Measurements from ENCODE around the gene EPN1. TPM values are rescaled to one million over a fixed set of nuclear protein-coding genes. Genes with fewer than 3 reads are reported as not detected.
A peak's percentile ranks its signal among the peaks of the same experiment; 100 is the strongest.

EPN1 gene
- total and polyA plus RNA-seq, 4 donors, result 18.6 to 117 (median 77.8) TPM

DNA sequence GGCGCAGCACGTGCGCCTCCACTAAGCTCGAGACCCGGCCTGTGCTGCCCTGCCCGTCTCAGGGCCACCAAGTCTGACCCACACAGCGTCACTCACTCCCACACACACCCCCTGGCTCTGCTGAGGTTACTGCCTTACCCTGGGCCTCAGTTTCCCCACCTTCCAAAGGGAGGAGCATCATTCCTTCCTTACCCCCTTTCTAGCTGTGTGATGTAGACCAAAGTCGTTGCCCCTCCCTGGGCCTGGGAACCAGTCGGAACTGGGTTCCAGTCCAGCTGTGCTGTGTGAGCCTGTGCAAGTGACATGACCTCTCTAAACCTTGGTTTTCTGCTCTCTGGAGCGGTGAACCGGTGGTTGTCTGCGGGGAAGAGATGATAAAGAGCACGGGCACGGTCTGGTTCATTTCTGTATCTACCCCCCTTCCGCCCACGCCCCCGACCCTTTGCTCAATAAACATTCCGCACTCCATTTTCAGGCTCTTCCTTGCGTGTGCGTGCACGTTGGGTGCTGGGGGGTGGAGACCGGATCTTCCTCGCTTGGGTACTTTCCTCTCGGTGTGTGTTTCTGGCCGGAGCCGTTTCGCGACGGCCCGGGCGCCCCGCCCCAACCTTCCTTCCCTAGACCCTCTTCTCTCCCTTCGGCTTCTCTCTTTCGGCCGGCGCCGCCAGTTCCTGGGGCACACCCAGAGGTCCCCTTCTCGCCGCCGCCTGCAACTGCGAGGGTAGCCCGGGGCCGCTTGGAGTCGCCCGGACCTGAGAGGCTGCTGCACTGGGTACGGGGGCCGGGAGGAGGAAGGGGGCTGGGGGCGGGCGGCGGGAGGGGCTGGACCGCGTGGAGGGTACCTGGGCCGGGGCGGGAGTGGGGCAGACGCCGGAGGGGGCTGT lies 31.8 kb upstream of the EPN1 start, which contains the start of gene ZNF581:
Gene ZNF581, plus strand, starts transcription at position 647 of the 884 bp plus-strand sequence. CDS start 923 bp downstream, outside the sequence.
- WGBS, result 2% methylated on average over 56 of the region's 56 CpGs
- H3K27ac ChIP-seq (ENCODE audit: low read depth in 1 of 2, low read length in 2 of 2), result peak within 1 kb of the TSS; percentile 75 to 91
- no peaks in the 10 kb centered on the region for H3K9me3 ChIP-seq (ENCODE audit: control insufficient read depth in 4 of 4, low read length in 3 of 4)
- peak within 1 kb of the TSS; percentile 7 to 95 for H3K9ac ChIP-seq (ENCODE audit: low read depth in 1 of 2, low read length in 2 of 2)
- peak; percentile 83 for DNase-seq (ENCODE audit: low spot score)
- H3K4me1 ChIP-seq (ENCODE audit: control insufficient read depth in 4 of 4, insufficient read depth in 4 of 4, low read length in 3 of 4), result peaks cover 20 to 71% (median 52%) of the 10 kb centered on the region in 4 donors
- peak within 1 kb of the TSS; percentile 50 to 70 (median 65) for H3K4me3 ChIP-seq (ENCODE audit: low read depth in 1 of 3, low read length in 3 of 3)
- TF ChIP-seq GABPA (IDR thresholded peaks at IDR 0.05 in 1 of 2, conservative IDR thresholded peaks at IDR 0.05 in 1 of 2) (peak; percentile 75 to 89), RAD21 (IDR thresholded peaks at IDR 0.05) (no peak), SP1 (IDR thresholded peaks at IDR 0.05) (peak; percentile 15), FOXA2 (IDR thresholded peaks at IDR 0.05) (no peak), HNF4G (IDR thresholded peaks at IDR 0.05) (no peak), NR2F2 (IDR thresholded peaks at IDR 0.05) (no peak), YY1 (IDR thresholded peaks at IDR 0.05) (peak; percentile 51), TAF1 (conservative IDR thresholded peaks at IDR 0.05) (no peak), RXRA (IDR thresholded peaks at IDR 0.05) (no peak), EGR1 (IDR thresholded peaks at IDR 0.05; ENCODE audit: low read depth in 2 of 2) (peak in 1 of 2 donors; percentile 56), FOXA1 (IDR thresholded peaks at IDR 0.05) (no peak), HNF4A (conservative IDR thresholded peaks at IDR 0.05) (peak in 1 of 2 donors; percentile 6), JUND (IDR thresholded peaks at IDR 0.05) (no peak)
- TF ChIP-seq, protein P1, sequence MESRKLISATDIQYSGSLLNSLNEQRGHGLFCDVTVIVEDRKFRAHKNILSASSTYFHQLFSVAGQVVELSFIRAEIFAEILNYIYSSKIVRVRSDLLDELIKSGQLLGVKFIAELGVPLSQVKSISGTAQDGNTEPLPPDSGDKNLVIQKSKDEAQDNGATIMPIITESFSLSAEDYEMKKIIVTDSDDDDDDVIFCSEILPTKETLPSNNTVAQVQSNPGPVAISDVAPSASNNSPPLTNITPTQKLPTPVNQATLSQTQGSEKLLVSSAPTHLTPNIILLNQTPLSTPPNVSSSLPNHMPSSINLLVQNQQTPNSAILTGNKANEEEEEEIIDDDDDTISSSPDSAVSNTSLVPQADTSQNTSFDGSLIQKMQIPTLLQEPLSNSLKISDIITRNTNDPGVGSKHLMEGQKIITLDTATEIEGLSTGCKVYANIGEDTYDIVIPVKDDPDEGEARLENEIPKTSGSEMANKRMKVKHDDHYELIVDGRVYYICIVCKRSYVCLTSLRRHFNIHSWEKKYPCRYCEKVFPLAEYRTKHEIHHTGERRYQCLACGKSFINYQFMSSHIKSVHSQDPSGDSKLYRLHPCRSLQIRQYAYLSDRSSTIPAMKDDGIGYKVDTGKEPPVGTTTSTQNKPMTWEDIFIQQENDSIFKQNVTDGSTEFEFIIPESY (IDR thresholded peaks at IDR 0.05), result no peak
- TF ChIP-seq, protein P2, sequence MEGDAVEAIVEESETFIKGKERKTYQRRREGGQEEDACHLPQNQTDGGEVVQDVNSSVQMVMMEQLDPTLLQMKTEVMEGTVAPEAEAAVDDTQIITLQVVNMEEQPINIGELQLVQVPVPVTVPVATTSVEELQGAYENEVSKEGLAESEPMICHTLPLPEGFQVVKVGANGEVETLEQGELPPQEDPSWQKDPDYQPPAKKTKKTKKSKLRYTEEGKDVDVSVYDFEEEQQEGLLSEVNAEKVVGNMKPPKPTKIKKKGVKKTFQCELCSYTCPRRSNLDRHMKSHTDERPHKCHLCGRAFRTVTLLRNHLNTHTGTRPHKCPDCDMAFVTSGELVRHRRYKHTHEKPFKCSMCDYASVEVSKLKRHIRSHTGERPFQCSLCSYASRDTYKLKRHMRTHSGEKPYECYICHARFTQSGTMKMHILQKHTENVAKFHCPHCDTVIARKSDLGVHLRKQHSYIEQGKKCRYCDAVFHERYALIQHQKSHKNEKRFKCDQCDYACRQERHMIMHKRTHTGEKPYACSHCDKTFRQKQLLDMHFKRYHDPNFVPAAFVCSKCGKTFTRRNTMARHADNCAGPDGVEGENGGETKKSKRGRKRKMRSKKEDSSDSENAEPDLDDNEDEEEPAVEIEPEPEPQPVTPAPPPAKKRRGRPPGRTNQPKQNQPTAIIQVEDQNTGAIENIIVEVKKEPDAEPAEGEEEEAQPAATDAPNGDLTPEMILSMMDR (IDR thresholded peaks at IDR 0.05; ENCODE audit: low read depth, low read length, missing input control), result no peak
- TF ChIP-seq, protein P3, sequence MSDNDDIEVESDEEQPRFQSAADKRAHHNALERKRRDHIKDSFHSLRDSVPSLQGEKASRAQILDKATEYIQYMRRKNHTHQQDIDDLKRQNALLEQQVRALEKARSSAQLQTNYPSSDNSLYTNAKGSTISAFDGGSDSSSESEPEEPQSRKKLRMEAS (IDR thresholded peaks at IDR 0.05), result no peak
- TF ChIP-seq, protein P4, sequence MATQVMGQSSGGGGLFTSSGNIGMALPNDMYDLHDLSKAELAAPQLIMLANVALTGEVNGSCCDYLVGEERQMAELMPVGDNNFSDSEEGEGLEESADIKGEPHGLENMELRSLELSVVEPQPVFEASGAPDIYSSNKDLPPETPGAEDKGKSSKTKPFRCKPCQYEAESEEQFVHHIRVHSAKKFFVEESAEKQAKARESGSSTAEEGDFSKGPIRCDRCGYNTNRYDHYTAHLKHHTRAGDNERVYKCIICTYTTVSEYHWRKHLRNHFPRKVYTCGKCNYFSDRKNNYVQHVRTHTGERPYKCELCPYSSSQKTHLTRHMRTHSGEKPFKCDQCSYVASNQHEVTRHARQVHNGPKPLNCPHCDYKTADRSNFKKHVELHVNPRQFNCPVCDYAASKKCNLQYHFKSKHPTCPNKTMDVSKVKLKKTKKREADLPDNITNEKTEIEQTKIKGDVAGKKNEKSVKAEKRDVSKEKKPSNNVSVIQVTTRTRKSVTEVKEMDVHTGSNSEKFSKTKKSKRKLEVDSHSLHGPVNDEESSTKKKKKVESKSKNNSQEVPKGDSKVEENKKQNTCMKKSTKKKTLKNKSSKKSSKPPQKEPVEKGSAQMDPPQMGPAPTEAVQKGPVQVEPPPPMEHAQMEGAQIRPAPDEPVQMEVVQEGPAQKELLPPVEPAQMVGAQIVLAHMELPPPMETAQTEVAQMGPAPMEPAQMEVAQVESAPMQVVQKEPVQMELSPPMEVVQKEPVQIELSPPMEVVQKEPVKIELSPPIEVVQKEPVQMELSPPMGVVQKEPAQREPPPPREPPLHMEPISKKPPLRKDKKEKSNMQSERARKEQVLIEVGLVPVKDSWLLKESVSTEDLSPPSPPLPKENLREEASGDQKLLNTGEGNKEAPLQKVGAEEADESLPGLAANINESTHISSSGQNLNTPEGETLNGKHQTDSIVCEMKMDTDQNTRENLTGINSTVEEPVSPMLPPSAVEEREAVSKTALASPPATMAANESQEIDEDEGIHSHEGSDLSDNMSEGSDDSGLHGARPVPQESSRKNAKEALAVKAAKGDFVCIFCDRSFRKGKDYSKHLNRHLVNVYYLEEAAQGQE (IDR thresholded peaks at IDR 0.05), result no peak
- TF ChIP-seq, protein P5, sequence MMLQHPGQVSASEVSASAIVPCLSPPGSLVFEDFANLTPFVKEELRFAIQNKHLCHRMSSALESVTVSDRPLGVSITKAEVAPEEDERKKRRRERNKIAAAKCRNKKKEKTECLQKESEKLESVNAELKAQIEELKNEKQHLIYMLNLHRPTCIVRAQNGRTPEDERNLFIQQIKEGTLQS (IDR thresholded peaks at IDR 0.05), result no peak
- peaks cover 0 to 9% (median under 1%) of the 10 kb centered on the region in 4 donors for H3K36me3 ChIP-seq (ENCODE audit: control insufficient read depth in 4 of 4, insufficient read depth in 3 of 4, low read depth in 1 of 4, low read length in 3 of 4)
- H3K27me3 ChIP-seq (ENCODE audit: control insufficient read depth in 4 of 4, insufficient read depth in 4 of 4, low read length in 3 of 4), result no peaks in the 10 kb centered on the region

All from liver (tissue), 9 donors.